HEK293 (cell line): ENCODE results near the gene LMNA.

Experiments
- AEBP2 ChIP-seq: fragments of 450-650 bp; formaldehyde crosslinking; IDR thresholded peaks from 2 replicates; pipeline ENCODE4 v1.5.1; 2016; ENCODE audit warnings: missing biosample characterization, missing genetic modification characterization, borderline replicate concordance
- GLI2 ChIP-seq: fragments of 450-650 bp; formaldehyde crosslinking; IDR thresholded peaks from 2 replicates; pipeline ENCODE4; 2017; ENCODE audit warnings: missing biosample characterization, missing genetic modification characterization, low read depth, borderline replicate concordance
- HOXC10 ChIP-seq: sonication (generic); formaldehyde crosslinking; IDR thresholded peaks from 2 replicates; pipeline ENCODE4 v1.8.1; 2023; ENCODE audit warnings: mild to moderate bottlenecking, missing genetic modification reagents
- KLF1 ChIP-seq: fragments of 450-650 bp; formaldehyde crosslinking; IDR thresholded peaks from 2 replicates; pipeline ENCODE4 v1.5.1; 2016; ENCODE audit warnings: missing biosample characterization, missing genetic modification characterization
- MZF1 ChIP-seq: fragments of 450-650 bp; formaldehyde crosslinking; IDR thresholded peaks from 2 replicates; pipeline ENCODE4 v1.5.1; 2017; ENCODE audit warnings: missing biosample characterization, missing genetic modification characterization, borderline replicate concordance
- RBAK ChIP-seq: fragments of 450-650 bp; formaldehyde crosslinking; IDR thresholded peaks from 2 replicates; pipeline ENCODE4 v1.5.1; 2016; ENCODE audit warnings: missing biosample characterization, missing genetic modification characterization
- REPIN1 ChIP-seq: fragments of 450-650 bp; formaldehyde crosslinking; IDR thresholded peaks from 2 replicates; pipeline ENCODE4 v1.5.1; 2017; ENCODE audit warnings: missing biosample characterization, missing genetic modification characterization, low read depth
- WT1 ChIP-seq: fragments of 450-650 bp; formaldehyde crosslinking; IDR thresholded peaks from 2 replicates; pipeline ENCODE4 v1.5.1; 2016; ENCODE audit warnings: missing biosample characterization, missing genetic modification characterization
- ZBTB44 ChIP-seq: fragments of 450-650 bp; IDR thresholded peaks from 2 replicates; pipeline ENCODE4 v1.5.1; 2018; ENCODE audit warnings: missing biosample characterization, mild to moderate bottlenecking, missing genetic modification characterization
- ZBTB49 ChIP-seq: fragments of 450-650 bp; formaldehyde crosslinking; IDR thresholded peaks from 2 replicates; pipeline ENCODE4 v1.5.1; 2016; ENCODE audit warnings: missing biosample characterization, missing genetic modification characterization, low read depth
- ZNF121 ChIP-seq: fragments of 450-650 bp; formaldehyde crosslinking; IDR thresholded peaks from 2 replicates; pipeline ENCODE4 v1.5.1; 2016; ENCODE audit warnings: missing biosample characterization, missing genetic modification characterization
- ZNF133 ChIP-seq: fragments of 450-650 bp; formaldehyde crosslinking; IDR thresholded peaks from 2 replicates; pipeline ENCODE4 v1.5.1; 2016; ENCODE audit warnings: missing biosample characterization, missing genetic modification characterization
- ZNF157 ChIP-seq: fragments of 450-650 bp; formaldehyde crosslinking; IDR thresholded peaks from 2 replicates; pipeline ENCODE4 v1.5.1; 2016; ENCODE audit warnings: missing biosample characterization, missing genetic modification characterization
- ZNF266 ChIP-seq: fragments of 450-650 bp; formaldehyde crosslinking; IDR thresholded peaks from 2 replicates; pipeline ENCODE4 v1.5.1; 2016; ENCODE audit warnings: missing biosample characterization, missing genetic modification characterization, low read depth
- ZNF324 ChIP-seq: fragments of 450-650 bp; formaldehyde crosslinking; IDR thresholded peaks from 2 replicates; pipeline ENCODE4 v1.5.1; 2016; ENCODE audit warnings: missing biosample characterization, missing genetic modification characterization
- ZNF37A ChIP-seq: fragments of 450-650 bp; IDR thresholded peaks from 2 replicates; pipeline ENCODE4 v1.5.1; 2018; ENCODE audit warnings: missing biosample characterization, missing genetic modification characterization
- ZNF404 ChIP-seq: fragments of 450-650 bp; formaldehyde crosslinking; IDR thresholded peaks from 2 replicates; pipeline ENCODE4 v1.5.1; 2017; ENCODE audit warnings: missing biosample characterization, missing genetic modification characterization
- ZNF433 ChIP-seq: fragments of 450-650 bp; formaldehyde crosslinking; IDR thresholded peaks from 2 replicates; pipeline ENCODE4 v1.5.1; 2016; ENCODE audit warnings: missing biosample characterization, missing genetic modification characterization, low read depth
- ZNF558 ChIP-seq: fragments of 450-650 bp; formaldehyde crosslinking; IDR thresholded peaks from 2 replicates; pipeline ENCODE4 v1.5.1; 2016; ENCODE audit warnings: missing biosample characterization, missing genetic modification characterization
- ZNF580 ChIP-seq: fragments of 450-650 bp; formaldehyde crosslinking; IDR thresholded peaks from 2 replicates; pipeline ENCODE4 v1.5.1; 2016; ENCODE audit warnings: missing biosample characterization, missing genetic modification characterization
- ZNF596 ChIP-seq: fragments of 450-650 bp; IDR thresholded peaks from 2 replicates; pipeline ENCODE4 v1.5.0; 2018; ENCODE audit warnings: missing biosample characterization, mild to moderate bottlenecking, missing genetic modification characterization, moderate library complexity
- ZNF639 ChIP-seq: fragments of 450-650 bp; formaldehyde crosslinking; IDR thresholded peaks from 2 replicates; pipeline ENCODE4 v1.5.1; 2016; ENCODE audit warnings: missing biosample characterization, missing genetic modification characterization
- ZNF777 ChIP-seq: fragments of 450-650 bp; formaldehyde crosslinking; IDR thresholded peaks from 2 replicates; pipeline ENCODE4 v1.5.1; 2017; ENCODE audit warnings: missing biosample characterization, missing genetic modification characterization, borderline replicate concordance

Gene LMNA

GRCh38 chr1:156123356-156124196 is 9.1 kb downstream of the LMNA start (continued):
- TF ChIP-seq HOXC10 (CRISPR knock-in tag), result no peak
- no peak for TF ChIP-seq ZBTB49
- no peak for TF ChIP-seq RBAK (tag by site-specific recombination)
- TF ChIP-seq KLF1 (tag by site-specific recombination), result peak; percentile 82
- TF ChIP-seq ZNF433 (tag by site-specific recombination), result no peak
- no peak for TF ChIP-seq ZNF580 (tag by site-specific recombination)
- peak; percentile 44; the same call in 1 of the 2 replicates for TF ChIP-seq ZNF133 (tag by site-specific recombination)
- no peak for TF ChIP-seq ZNF266 (tag by site-specific recombination)
- TF ChIP-seq AEBP2 (tag by site-specific recombination), result no peak
- TF ChIP-seq ZNF157 (tag by site-specific recombination), result no peak
- no peak for TF ChIP-seq REPIN1 (tag by site-specific recombination)
- TF ChIP-seq ZNF639 (tag by site-specific recombination), result peak; percentile 42; the same call in 1 of the 2 replicates
- no peak for TF ChIP-seq ZNF558
- 0 out of 2 replicates have a peak, but pooled peaks have one; percentile 45 for TF ChIP-seq WT1 (tag by site-specific recombination)
- no peak for TF ChIP-seq ZNF596 (tag by site-specific recombination)
- TF ChIP-seq ZNF37A (tag by site-specific recombination), result no peak
- TF ChIP-seq ZBTB44, result peak; percentile 87
- TF ChIP-seq ZNF404, result no peak
- TF ChIP-seq ZNF324, result peak; percentile 46; the same call in 1 of the 2 replicates
- TF ChIP-seq MZF1 (tag by site-specific recombination), result 0 out of 2 replicates have a peak, but pooled peaks have one; percentile 32
- TF ChIP-seq ZNF777 (tag by site-specific recombination), result no peak
- TF ChIP-seq GLI2 (tag by site-specific recombination), result no peak
- no peak for TF ChIP-seq ZNF121
